OCI-LY3 (cell line): ENCODE measurements around the gene GOLGA6C.
A peak's percentile ranks its signal among the peaks of the same experiment; 100 is the strongest.
"Not testable (repeated sequence)": the region's sequence is repeated elsewhere in the genome, so short reads cannot be mapped to it uniquely, and the experiment has no call there.

ENCODE experiments used
- H2AFZ ChIP-seq: fragments of 200-600, 300-600 bp; shearing (Covaris generic); 2 replicates; pipeline ENCODE4 v1.6.0; 2014; ENCODE audit warnings: antibody characterized with exemption, low read depth, low read length
- H3K27ac ChIP-seq: fragments of 200-600, 300-600 bp; sonication (generic); 2 replicates; pipeline ENCODE4 v1.5.1; 2014; ENCODE audit warnings: mild to moderate bottlenecking, low read length, moderate library complexity, mixed read lengths
- H3K27me3 ChIP-seq: fragments of 200-600, 300-600 bp; sonication (generic); 2 replicates; pipeline ENCODE4 v1.6.1; 2014; ENCODE audit warnings: low read depth, low read length, mixed read lengths
- H3K36me3 ChIP-seq: fragments of 200-600, 300-600 bp; sonication (generic); replicated peaks from 2 replicates; pipeline ENCODE3; 2014; ENCODE audit warnings: low read depth, low read length, mixed read lengths
- H3K4me1 ChIP-seq: fragments of 300-600, 200-600 bp; sonication (generic); 2 replicates; pipeline ENCODE4 v1.6.1; 2014; ENCODE audit warnings: low read length, mixed read lengths
- H3K4me2 ChIP-seq: fragments of 200-600, 300-600 bp; sonication (generic); 2 replicates; pipeline ENCODE4 v1.6.1; 2014; ENCODE audit warnings: low read length, mixed read lengths
- H3K4me3 ChIP-seq: fragments of 300-600, 200-600 bp; sonication (generic); 2 replicates; pipeline ENCODE4 v1.5.1; 2014; ENCODE audit warnings: antibody characterized with exemption, mild to moderate bottlenecking, low read length, moderate library complexity
- H3K79me2 ChIP-seq: fragments of 300-600, 200-600 bp; shearing (Covaris generic); 2 replicates; pipeline ENCODE4 v1.6.1; 2014; ENCODE audit warnings: mild to moderate bottlenecking, low read length, mixed read lengths
- H3K9ac ChIP-seq: fragments of 300-600, 200-600 bp; shearing (Covaris generic); 2 replicates; pipeline ENCODE4 v1.6.0; 2014; ENCODE audit warnings: mild to moderate bottlenecking, low read length, moderate library complexity
- H3K9me3 ChIP-seq: fragments of 200-600, 300-600 bp; shearing (Covaris generic); 2 replicates; pipeline ENCODE4 v1.6.1; 2014; ENCODE audit warnings: low read length, mixed read lengths; ENCODE audit not compliant: insufficient read depth
- H4K20me1 ChIP-seq: fragments of 200-600, 300-600 bp; sonication (generic); 2 replicates; pipeline ENCODE4 v1.6.1; 2016; ENCODE audit warnings: low read length, mixed read lengths; ENCODE audit not compliant: insufficient read depth
- EZH2phosphoT487 ChIP-seq: fragments of 200-600 bp; shearing (Covaris generic); IDR thresholded peaks from 2 replicates; pipeline ENCODE4 v1.6.1; 2018; ENCODE audit warnings: antibody characterized with exemption, mixed run types, low read depth
- TF ChIP-seq, protein P1 (sequence below): fragments of 200-600, 300-600 bp; sonication (generic); IDR thresholded peaks from 2 replicates; pipeline ENCODE4 v1.5.1; 2014; ENCODE audit warnings: antibody characterized with exemption, low read length, low read depth

GOLGA6C gene

DNA sequence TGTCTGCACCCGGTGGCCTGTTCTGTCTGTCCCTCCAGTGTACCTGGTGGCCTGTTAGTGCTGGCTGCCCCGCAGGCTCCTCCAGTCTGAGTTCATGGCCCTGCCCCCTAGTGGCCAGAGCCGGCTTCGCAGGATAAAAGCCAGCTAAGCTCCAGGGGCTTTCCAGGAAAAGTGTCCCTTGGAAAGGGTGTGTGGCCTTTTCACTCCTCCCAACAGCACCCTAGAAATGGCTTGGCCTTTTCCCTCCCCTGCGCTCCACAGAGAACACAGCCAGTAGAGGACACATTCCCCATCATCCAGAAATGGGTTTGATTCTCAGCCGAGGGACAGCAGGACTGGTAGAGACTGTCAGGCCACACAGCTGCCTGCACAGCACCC lies 41.2 kb downstream of the GOLGA6C start:
- not testable (repeated sequence) for H3K79me2 ChIP-seq, H3K4me1 ChIP-seq, H3K27me3 ChIP-seq, H4K20me1 ChIP-seq, H2AFZ ChIP-seq, H3K36me3 ChIP-seq, H3K27ac ChIP-seq, H3K9me3 ChIP-seq, H3K9ac ChIP-seq
- TF ChIP-seq, protein P1, sequence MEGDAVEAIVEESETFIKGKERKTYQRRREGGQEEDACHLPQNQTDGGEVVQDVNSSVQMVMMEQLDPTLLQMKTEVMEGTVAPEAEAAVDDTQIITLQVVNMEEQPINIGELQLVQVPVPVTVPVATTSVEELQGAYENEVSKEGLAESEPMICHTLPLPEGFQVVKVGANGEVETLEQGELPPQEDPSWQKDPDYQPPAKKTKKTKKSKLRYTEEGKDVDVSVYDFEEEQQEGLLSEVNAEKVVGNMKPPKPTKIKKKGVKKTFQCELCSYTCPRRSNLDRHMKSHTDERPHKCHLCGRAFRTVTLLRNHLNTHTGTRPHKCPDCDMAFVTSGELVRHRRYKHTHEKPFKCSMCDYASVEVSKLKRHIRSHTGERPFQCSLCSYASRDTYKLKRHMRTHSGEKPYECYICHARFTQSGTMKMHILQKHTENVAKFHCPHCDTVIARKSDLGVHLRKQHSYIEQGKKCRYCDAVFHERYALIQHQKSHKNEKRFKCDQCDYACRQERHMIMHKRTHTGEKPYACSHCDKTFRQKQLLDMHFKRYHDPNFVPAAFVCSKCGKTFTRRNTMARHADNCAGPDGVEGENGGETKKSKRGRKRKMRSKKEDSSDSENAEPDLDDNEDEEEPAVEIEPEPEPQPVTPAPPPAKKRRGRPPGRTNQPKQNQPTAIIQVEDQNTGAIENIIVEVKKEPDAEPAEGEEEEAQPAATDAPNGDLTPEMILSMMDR = peak; percentile 43
- 0 out of 2 replicates have a peak overlapping the region, but pooled peaks have one; percentile 33 for H3K4me3 ChIP-seq
- peak overlapping the region; percentile 34; the same call in 1 of the 2 replicates for H3K4me2 ChIP-seq

DNA sequence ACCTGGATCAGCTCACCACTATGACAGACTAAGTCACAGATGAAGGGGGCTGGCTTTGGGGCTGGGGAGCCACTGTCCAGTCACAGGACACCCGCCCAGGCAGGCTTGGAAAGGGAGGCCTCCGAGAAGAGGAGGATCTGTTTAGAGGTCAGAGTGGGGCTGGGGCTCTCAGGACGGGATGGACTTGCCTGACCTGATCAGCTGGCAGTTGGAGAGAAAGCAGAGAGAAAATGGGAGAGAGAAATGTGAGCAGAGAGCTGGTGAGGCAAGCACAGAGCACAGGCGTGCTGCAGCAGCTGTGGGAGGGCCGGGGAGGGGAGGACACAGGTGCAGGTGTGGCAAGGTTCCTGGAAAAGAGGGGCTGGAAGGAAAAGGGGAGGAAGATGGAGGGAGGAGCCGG lies 41.9 kb downstream of the GOLGA6C start:
- not testable (repeated sequence) for H3K9me3 ChIP-seq, H3K4me1 ChIP-seq, H3K27ac ChIP-seq, H4K20me1 ChIP-seq, H3K4me2 ChIP-seq, H2AFZ ChIP-seq, H3K9ac ChIP-seq, H3K79me2 ChIP-seq, H3K36me3 ChIP-seq, H3K4me3 ChIP-seq
- H3K27me3 ChIP-seq = peaks cover 12% of the 10 kb centered on the region

DNA sequence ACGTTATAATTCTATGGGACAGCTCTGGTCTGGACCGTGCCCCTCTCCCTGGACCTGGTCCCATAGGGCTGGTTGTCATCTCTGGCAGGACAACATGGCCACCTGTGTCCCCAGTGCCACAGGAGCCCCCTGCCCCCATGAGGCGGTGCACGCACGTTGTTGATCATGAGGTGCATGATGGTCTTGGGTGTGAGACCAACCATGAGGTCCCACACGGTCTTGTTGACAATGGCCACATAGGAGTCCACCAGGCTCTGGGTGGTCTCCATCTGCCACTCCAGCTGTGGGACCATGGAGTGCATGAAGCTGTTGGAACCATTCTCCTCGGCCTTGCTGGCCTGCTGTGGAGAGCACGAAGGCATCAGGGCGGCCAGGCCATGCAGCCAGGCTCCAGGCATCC lies 44.2 kb downstream of the GOLGA6C start:
- Histone ChIP-seq H3K4me1 (no peaks in the 10 kb centered on the region), H4K20me1 (no peaks in the 10 kb centered on the region), H3K4me2 (no peak overlapping the region), H3K27ac (no peak overlapping the region), H3K4me3 (no peak overlapping the region), H3K36me3 (no peaks in the 10 kb centered on the region), H3K79me2 (no peaks in the 10 kb centered on the region), H3K9ac (no peak overlapping the region), H3K27me3 (peaks cover 28% of the 10 kb centered on the region), H2AFZ (no peak overlapping the region), H3K9me3 (no peaks in the 10 kb centered on the region)
- TF ChIP-seq EZH2phosphoT487 = no peak
- TF ChIP-seq, protein P1 = no peak

DNA sequence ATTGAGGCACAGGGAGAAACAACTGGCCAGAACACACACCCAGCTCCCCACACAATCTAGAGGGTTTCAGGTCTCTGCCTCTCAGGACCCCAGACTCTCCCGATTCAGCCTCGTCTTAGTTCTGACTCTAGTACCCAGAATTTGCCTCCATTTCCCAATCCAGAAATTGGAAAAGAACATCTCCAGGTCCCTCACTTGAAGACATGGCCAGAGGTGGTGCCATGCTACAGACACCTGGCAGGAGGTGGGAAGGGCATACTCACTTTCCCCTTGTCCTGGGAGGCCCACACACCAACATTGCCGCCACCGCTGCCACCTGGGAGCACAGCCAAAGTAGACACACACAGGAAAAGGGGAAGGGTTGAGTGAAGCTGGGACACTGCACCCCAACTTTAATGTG lies 44.6 kb downstream of the GOLGA6C start:
- not testable (repeated sequence) for H3K79me2 ChIP-seq, H2AFZ ChIP-seq, H3K9ac ChIP-seq, H3K9me3 ChIP-seq, H3K36me3 ChIP-seq, H3K4me2 ChIP-seq, H3K4me1 ChIP-seq, H4K20me1 ChIP-seq, H3K27ac ChIP-seq, H3K4me3 ChIP-seq
- H3K27me3 ChIP-seq = peaks cover 28% of the 10 kb centered on the region

DNA sequence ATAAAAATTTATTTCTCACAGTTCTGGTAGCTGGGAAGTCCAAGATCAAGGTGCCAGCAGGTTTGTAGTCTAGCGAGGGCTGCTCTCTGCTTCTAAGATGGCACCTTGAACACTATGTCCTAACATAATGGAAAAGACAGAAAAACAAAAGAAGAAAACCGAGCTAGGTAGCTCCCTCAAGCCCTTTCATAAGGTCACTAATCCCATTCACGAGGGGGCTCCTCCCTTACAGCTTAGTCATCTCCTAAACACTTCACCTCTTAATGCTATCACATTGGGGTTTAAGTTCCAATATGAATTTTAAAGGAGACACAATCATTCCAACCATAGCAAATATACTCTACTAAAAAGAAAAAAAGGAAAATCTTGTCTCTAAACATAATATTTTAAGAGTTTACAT lies 48.1 kb downstream of the GOLGA6C start:
- TF ChIP-seq EZH2phosphoT487 = no peak
- TF ChIP-seq, protein P1 = no peak
- Histone ChIP-seq H3K27me3 (peaks cover 43% of the 10 kb centered on the region), H3K4me1 (0 out of 2 replicates have a peak, but pooled peaks cover 2% of the 10 kb centered on the region), H3K27ac (no peak overlapping the region), H3K9ac (no peak overlapping the region), H3K9me3 (no peaks in the 10 kb centered on the region), H2AFZ (no peak overlapping the region), H3K4me2 (no peak overlapping the region), H3K36me3 (no peaks in the 10 kb centered on the region), H3K79me2 (no peaks in the 10 kb centered on the region), H4K20me1 (no peaks in the 10 kb centered on the region), H3K4me3 (no peak overlapping the region)
